NCI-H226 (cell line): Measurements from ENCODE around the gene WDR82.
A peak's percentile ranks its signal among the peaks of the same experiment; 100 is the strongest.

Experiments
- DNase-seq: peaks from one replicate; pipeline ENCODE4 v3.0.0-alpha.2; 2015

WDR82 gene

DNA sequence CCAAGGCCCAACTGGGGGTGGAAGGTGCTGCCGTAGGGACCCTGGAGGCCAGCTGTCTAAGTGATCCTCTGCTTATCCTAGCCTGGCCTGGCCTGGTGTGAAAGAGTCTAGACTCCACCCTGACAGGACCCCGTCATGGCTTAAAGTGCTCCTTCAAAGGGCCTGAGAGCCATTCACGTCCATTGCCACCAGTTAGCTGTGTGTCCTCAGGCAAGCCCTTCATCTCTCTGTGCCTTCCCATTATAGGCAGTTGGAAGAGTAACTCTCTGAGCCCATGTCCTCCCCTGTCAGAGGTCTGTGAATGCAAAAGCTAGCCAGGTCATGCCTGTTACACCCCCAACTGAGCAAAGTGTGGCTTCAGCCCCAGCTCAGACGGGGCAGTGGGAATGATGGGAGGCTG lies 28.5 kb upstream of the WDR82 start:
- no peak for DNase-seq

GRCh38 chr3:52305926-52306325 lies 27.5 kb upstream of the WDR82 start:
- DNase-seq: no peak

- DNase-seq: no peak
Measured at GRCh38 chr3:52303811-52304210, 25.4 kb upstream of the WDR82 start.

DNA sequence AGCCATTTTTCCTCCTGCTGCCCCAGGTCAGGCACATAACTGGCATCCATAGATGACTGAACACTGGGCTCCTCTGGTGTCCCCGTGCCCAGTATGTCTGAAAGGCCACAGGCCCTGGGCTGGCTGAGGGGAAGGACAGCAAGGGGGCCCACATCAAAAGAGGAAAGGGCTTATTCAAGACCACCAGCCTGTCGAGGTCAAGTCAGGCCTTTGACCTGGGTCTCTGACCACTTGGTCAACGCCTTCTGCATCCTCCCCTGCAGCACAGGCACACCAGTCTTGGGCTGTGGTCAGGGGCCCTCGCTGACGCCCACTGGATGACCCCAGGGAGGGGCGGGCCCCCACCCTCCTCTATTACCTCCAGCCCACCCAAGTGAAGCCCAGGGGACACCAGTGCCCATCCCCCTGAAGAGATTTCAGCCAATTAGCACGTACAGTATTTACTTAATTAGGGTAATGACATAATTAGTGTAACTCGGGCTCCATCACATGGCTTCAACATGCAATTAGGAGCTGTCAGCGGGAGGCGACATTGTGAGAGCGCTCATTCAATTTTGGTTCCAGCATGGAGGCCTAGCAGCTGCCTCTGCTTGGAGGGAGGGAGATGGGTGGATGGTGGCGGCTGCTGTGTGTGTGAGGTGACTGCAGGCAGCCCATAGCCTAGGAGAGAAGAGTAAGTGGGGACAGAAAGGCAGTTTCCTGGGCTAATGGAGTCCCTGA lies 24.1 kb upstream of the WDR82 start:
- DNase-seq: no peak

- peak; percentile 61 for DNase-seq
Measured at GRCh38 chr3:52299879-52300611, 21.6 kb upstream of the WDR82 start.

DNA sequence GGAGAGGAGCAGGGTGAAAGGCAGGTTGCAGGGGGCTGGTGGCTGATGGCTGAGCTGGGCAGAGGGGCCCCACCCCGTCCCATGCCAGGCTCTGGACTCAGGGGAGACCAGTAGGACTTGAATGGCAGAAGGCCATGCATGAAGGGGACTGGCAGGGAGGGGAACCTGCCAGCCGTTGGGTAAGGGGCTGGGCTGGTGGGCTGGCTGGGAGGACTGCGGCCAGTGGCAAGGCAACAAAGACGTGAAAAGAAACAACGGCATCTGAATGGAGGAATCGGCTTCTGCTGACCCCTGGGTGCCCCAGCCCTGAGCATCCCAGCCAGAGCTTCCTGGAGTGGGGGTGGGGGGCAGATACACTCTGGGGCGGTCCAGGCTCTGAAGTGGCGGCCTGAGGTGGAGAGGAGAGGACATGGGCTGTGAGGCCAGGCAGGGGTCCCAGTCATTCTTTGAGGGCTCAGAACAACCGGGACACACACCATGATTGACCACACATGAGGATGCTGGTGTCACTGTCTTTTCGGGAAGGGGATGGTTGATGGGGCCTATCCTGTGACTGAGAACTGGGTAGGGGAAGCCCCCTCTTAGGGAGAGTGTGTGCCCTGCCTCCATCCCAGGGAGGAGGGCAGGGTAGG lies 20.9 kb upstream of the WDR82 start:
- no peak for DNase-seq

DNA sequence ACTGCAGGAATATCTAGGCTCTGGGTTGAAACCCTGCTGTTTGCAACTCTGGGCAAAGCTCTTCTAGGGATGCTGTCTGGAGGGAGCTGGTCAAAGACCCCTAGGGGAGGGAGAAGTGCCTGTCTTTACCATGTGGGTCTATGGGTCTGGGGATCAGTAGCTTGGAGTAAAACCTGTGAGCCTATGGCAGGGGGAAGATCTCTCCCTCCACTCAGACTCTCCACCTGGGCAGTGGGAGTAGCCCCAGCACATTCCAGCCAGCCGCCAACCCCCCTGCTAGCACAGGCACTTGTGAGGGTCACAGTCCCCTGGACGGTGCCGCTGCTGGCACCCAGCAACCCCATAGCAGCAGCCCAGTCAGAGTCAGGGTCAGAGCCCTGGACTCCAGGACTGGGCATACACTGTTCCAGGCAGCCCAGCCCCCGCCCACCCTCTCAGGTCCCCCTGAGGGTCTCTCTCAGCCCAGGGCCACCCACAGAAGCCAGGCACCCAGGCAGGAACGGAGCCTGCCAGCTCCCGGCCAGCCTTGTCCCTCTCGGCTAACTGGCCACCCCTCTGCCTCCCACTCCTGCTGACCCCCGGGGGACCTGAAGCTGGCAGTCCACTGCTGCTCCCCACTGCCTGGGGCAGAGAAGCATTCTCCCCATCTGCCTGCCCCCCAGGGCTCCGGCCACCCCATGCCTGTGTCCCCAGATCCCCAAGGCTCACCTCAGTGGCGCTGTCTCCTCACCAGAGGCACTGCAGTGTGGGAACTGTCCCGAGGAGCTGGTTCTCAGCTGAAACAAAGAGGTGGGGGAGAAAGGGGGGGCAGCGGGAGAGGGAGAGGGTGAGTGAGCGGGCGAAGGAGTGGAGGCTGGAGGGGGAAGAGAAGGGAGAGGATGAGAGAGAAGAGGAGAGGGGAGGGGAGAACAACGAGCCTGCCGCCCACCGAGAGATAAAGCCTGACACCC lies 20.0 kb upstream of the WDR82 start:
- DNase-seq: no peak

- no peak for DNase-seq
Measured at GRCh38 chr3:52297242-52298148, 19.0 kb upstream of the WDR82 start.

DNA sequence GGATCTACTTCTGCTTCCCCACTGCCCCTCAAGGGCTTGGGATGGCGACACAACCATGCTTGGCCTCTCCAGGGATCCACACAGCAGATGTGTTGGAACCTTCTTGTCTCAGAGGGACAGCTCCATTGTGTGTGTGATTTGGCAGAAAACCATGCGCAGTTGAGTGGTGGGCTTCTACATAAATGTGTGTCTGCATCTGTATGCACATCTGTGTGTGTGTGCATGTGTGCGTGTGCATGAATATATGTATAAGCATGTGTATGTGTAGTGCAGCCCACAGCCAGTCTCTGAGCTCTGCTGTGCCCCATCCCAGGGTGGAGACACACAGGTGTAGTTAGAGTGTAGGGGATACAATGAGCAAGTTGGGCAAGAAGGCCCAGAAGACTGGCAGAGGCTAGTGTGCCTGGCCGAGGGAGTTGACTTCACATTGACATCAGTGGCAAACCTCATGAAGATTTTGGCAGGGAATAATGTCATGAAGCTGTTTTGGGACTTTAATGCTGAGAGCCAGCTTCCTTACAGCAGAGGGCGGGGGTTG lies 17.3 kb upstream of the WDR82 start:
- DNase-seq: no peak

DNA sequence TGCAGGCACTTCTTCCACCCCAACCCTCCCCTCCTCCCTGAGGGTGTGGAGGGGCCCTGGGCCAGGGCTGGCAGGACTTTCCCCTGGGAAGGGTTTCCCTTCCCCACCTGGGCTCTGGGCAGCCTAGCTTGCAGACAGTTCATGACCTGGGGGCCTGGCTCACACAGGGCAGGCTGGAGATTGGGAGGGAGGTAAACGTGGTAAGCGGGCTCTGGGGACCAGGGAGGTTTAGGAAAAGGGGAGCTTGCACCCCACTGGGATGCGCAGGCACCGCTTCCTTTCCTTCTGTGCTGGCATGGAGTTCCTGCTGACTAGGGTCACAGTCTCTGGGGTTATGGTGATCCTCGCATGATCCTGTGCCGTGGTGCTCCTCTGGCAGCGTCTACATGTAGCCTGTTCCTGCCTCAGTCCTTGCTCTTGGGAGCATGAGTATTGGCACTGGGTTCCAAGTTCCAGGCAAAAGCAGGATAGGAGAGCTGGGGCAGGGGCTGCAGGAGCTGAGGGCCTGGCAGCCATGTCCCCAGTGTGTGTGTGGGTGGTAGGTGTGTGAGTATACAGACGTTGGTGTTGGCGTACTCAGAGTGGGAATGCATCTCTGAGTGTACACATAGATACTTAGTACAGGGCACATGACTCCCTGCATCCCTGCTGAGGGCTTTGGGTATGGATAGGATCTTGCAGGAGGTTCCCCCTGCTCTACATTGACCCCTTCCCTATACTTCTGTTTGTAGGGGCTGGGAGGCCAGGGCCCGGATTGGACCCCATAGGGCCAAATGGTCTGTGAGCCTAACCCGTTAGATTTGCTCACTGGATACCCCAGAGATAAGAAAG lies 16.1 kb upstream of the WDR82 start:
- no peak for DNase-seq

- DNase-seq: no peak
Measured at GRCh38 chr3:52293491-52294319, 15.3 kb upstream of the WDR82 start.

GRCh38 chr3:52292247-52293065 lies 14.0 kb upstream of the WDR82 start:
- no peak for DNase-seq

GRCh38 chr3:52291508-52292181 lies 13.2 kb upstream of the WDR82 start:
- DNase-seq: no peak

- DNase-seq: no peak
Measured at GRCh38 chr3:52290596-52291507, 12.4 kb upstream of the WDR82 start.

DNA sequence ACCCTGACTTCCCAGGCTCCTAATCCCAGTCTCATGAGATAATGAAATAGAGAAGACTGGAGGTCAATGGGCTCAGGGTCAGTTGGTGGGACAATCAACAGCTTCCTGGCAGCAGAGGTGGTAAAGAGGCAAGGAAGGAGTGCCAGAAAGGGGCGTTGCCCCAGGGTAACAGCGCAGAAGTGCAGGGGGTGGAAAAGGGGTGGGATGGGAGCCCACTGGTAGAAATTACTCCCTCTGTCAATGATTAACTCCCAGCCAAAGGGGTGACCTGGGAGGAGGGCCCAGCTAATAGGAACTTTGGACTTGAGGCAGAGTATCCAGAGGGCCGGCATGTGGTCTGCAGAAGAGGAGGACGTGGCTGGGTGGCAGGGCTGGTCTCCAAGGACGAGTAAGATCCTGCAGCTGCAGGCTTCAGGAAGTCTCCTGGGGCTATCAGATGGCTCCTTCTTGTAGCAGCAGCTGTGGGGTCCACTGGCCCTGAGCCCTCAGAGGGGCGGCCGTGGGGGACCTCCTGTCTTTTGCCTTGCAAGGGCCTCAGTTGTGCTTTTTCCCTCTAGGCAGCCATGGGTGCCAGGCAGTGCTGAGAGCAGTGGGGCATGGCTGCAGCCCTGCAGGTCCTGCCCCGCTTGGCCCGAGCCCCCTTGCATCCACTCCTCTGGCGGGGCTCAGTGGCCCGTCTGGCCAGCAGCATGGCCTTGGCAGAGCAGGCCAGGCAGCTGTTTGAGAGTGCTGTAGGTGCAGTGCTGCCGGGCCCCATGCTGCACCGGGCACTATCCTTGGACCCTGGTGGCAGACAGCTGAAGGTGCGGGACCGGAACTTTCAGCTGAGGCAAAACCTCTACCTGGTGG lies 11.5 kb upstream of the WDR82 start:
- no peak for DNase-seq

DNA sequence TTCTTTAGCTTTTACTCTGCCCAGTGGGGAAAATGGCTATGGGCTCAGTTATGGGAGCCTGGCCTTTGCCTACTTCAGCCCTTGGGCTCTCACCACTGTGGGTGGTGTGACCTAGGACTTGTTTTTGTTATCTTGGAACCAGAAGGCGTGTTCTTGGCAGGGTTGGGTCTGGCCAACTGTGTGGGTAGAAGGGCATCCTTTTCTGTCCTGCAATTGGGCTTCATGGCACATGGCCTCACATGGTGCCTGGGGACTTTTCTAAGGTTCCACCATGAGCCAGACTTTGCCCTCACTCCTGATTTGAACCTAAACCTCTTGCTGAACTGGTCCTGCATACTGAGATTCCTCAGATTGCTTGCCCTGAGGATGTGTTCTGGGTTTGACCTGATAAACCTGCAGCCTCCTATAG lies 10.9 kb upstream of the WDR82 start:
- no peak for DNase-seq
